MCF 10A (cell line): ENCODE results near the gene KRTAP1-4. TPM values are rescaled to one million over a fixed set of nuclear protein-coding genes. Genes with fewer than 3 reads are reported as not detected.
A peak's percentile ranks its signal among the peaks of the same experiment; 100 is the strongest.
"Not testable (repeated sequence)": the region's sequence is repeated elsewhere in the genome, so short reads cannot be mapped to it uniquely, and the experiment has no call there.

Source experiments
- BruUV-seq: library from RNA; stranded (reverse); fragments of 400-500 nt; replicated peaks from 2 replicates; lab custom pipeline; 2021; lab: Mats Ljungman, UMichigan
- CTCF ChIA-PET: fragments of 300-600 bp; sonication (Branson Sonifier 250); formaldehyde crosslinking; extraction: SDS; loops from one replicate; lab custom pipeline; 2021; ENCODE audit warnings: antibody characterized with exemption, inconsistent platforms; lab: Yijun Ruan, JAX
- POLR2A ChIA-PET: fragments of 300-600, 350-650 bp; sonication (Branson Sonifier 250); formaldehyde crosslinking; extraction: SDS; loops from one replicate; lab custom pipeline; 2020; ENCODE audit warnings: antibody characterized with exemption, inconsistent platforms; lab: Yijun Ruan, JAX
- DNase-seq: peaks from one replicate; pipeline ENCODE4 v3.0.0-alpha.2; 2018; ENCODE audit not compliant: unreplicated experiment
- H3K27ac Mint-ChIP-seq: one replicate; pipeline ENCODE4 v1.8.0; 2022; ENCODE audit warnings: mild to moderate bottlenecking, low read depth, mixed read lengths; ENCODE audit not compliant: unreplicated experiment
- H3K27me3 Mint-ChIP-seq: one replicate; pipeline ENCODE4 v1.8.0; 2022; ENCODE audit warnings: mixed read lengths; ENCODE audit not compliant: insufficient read depth, unreplicated experiment
- H3K36me3 Mint-ChIP-seq: one replicate; pipeline ENCODE4 v1.8.0; 2022; ENCODE audit warnings: mild to moderate bottlenecking, moderate library complexity, mixed read lengths; ENCODE audit not compliant: insufficient read depth, unreplicated experiment
- H3K4me1 Mint-ChIP-seq: one replicate; pipeline ENCODE4 v1.8.0; 2022; ENCODE audit warnings: mixed read lengths; ENCODE audit not compliant: insufficient read depth, unreplicated experiment
- H3K4me3 Mint-ChIP-seq: one replicate; pipeline ENCODE4 v1.8.0; 2022; ENCODE audit warnings: mild to moderate bottlenecking, moderate library complexity, mixed read lengths; ENCODE audit not compliant: unreplicated experiment
- H3K9me3 Mint-ChIP-seq: one replicate; pipeline ENCODE4 v1.8.0; 2022; ENCODE audit warnings: mixed read lengths; ENCODE audit not compliant: unreplicated experiment
- intact Hi-C: fragments of 100-400 bp; cut with micrococcal nuclease; formaldehyde crosslinking; loops from 2 replicates; pipeline ENCODE4 v1.14.1; 2022
- total RNA-seq: library from RNA; stranded (reverse); gene quantifications from 2 replicates; pipeline ENCODE4 v1.2.3, GENCODE V29; 2022
- TF ChIP-seq, protein P1 (sequence below): fragments of 200-600 bp; IDR thresholded peaks from one replicate; pipeline ENCODE4 v1.8.0; 2022; ENCODE audit warnings: antibody characterized with exemption, mild to moderate bottlenecking; ENCODE audit not compliant: unreplicated experiment

Gene KRTAP1-4
- total RNA-seq, 1 experiment from 2014 or later, result not detected

- intact Hi-C loops, result loop anchor here (10.0 kb wide), 1 partner anchor 150 kb away; no protein-coding TSS in a partner anchor
- Mint-ChIP-seq H3K9me3 (no peaks in the 10 kb centered on the region), H3K4me3 (no peak overlapping the region), H3K27me3 (no peaks in the 10 kb centered on the region), H3K36me3 (peaks cover 4% of the 10 kb centered on the region), H3K27ac (no peak overlapping the region), H3K4me1 (peaks cover 26% of the 10 kb centered on the region)
- TF ChIP-seq, protein P1, sequence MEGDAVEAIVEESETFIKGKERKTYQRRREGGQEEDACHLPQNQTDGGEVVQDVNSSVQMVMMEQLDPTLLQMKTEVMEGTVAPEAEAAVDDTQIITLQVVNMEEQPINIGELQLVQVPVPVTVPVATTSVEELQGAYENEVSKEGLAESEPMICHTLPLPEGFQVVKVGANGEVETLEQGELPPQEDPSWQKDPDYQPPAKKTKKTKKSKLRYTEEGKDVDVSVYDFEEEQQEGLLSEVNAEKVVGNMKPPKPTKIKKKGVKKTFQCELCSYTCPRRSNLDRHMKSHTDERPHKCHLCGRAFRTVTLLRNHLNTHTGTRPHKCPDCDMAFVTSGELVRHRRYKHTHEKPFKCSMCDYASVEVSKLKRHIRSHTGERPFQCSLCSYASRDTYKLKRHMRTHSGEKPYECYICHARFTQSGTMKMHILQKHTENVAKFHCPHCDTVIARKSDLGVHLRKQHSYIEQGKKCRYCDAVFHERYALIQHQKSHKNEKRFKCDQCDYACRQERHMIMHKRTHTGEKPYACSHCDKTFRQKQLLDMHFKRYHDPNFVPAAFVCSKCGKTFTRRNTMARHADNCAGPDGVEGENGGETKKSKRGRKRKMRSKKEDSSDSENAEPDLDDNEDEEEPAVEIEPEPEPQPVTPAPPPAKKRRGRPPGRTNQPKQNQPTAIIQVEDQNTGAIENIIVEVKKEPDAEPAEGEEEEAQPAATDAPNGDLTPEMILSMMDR, result no peak
- CTCF ChIA-PET, result no interaction called here
- DNase-seq, result no peak
- BruUV-seq, result no TSS peak
- POLR2A ChIA-PET, result interaction anchor here (0.6 kb wide), 1 partner anchor 293 kb away, joined by 3 read pairs; no protein-coding TSS in a partner anchor
Observed at GRCh38 chr17:41064301-41064700, 34.3 kb upstream of the KRTAP1-4 start.

GRCh38 chr17:41063449-41063848 is 33.5 kb upstream of the KRTAP1-4 start:
- intact Hi-C loops, result loop anchor here (10.0 kb wide), 1 partner anchor 149 kb away; no protein-coding TSS in a partner anchor
- no peaks in the 10 kb centered on the region for H3K9me3 Mint-ChIP-seq
- BruUV-seq, result no TSS peak
- peaks cover 4% of the 10 kb centered on the region for H3K36me3 Mint-ChIP-seq
- no peak overlapping the region for H3K4me3 Mint-ChIP-seq
- no peak overlapping the region for H3K27ac Mint-ChIP-seq
- TF ChIP-seq, protein P1, result no peak
- ChIA-PET CTCF (no interaction called here), POLR2A (interaction anchor here (0.7 kb wide), 1 partner anchor 497 kb away, joined by 5 read pairs; no protein-coding TSS in a partner anchor)
- peaks cover 33% of the 10 kb centered on the region for H3K4me1 Mint-ChIP-seq
- H3K27me3 Mint-ChIP-seq, result no peaks in the 10 kb centered on the region
- no peak for DNase-seq

- TF ChIP-seq, protein P1, result no peak
- no peaks in the 10 kb centered on the region for H3K9me3 Mint-ChIP-seq
- ChIA-PET POLR2A (no interaction called here), CTCF (no interaction called here)
- H3K36me3 Mint-ChIP-seq, result peaks cover 4% of the 10 kb centered on the region
- peaks cover 33% of the 10 kb centered on the region for H3K4me1 Mint-ChIP-seq
- H3K4me3 Mint-ChIP-seq, result no peak overlapping the region
- no peaks in the 10 kb centered on the region for H3K27me3 Mint-ChIP-seq
- no peak overlapping the region for H3K27ac Mint-ChIP-seq
- intact Hi-C loops, result loop anchor here (10.0 kb wide), 1 partner anchor 147 kb away; no protein-coding TSS in a partner anchor
- DNase-seq, result no peak
- no TSS peak for BruUV-seq
Observed at GRCh38 chr17:41061964-41062363, 32.0 kb upstream of the KRTAP1-4 start.

DNA sequence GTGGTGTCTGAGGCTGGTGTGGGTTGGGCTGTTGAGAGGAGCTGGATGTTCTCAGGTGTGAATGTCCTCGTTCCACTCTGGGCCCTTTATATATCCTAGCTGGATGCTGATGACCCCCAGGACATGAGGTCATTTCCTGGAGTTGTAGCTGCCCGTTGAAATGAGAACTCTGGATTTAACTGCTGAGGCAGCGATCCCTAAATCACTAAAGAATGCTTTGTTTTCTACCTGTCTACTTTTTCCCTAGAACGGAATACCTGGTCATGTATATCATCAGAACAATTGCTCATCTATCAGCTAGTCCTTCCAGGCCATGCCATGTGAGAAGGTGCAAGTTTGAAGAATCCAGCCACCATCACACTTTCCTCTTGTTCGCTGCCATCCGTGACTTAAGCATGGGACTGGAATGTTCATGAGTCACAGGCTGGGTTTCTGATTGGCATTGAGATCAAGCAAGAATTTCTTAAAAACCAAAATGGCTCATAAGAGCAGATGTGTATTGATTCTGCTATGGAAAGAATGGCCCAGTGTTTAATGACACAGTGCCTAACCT is 30.1 kb upstream of the KRTAP1-4 start, which contains the start of gene KRTAP2-3:
Gene KRTAP2-3, minus strand, starts transcription at position 63 of the 553 bp plus-strand sequence. CDS start 64 bp downstream, outside the sequence.
- Mint-ChIP-seq H3K36me3 (no peaks in the 10 kb centered on the region), H3K4me1 (peaks cover 25% of the 10 kb centered on the region), H3K9me3 (no peaks in the 10 kb centered on the region), H3K27ac (peak within 1 kb of the TSS; percentile 32), H3K27me3 (no peaks in the 10 kb centered on the region), H3K4me3 (no peak within 1 kb of the TSS)
- no TSS peak for BruUV-seq
- CTCF ChIA-PET, result interaction anchor here (0.6 kb wide), 1 partner anchor 261 kb away, joined by 3 read pairs; no protein-coding TSS in a partner anchor
- TF ChIP-seq, protein P1, result no peak
- peak; percentile 62 for DNase-seq
- intact Hi-C loops, result loop anchor here (10.0 kb wide), 1 partner anchor 145 kb away; no protein-coding TSS in a partner anchor
- POLR2A ChIA-PET, result interaction anchor here (1.5 kb wide), 1 partner anchor 14 kb away, joined by 3 read pairs; no protein-coding TSS in a partner anchor

GRCh38 chr17:41059276-41060051 is 29.5 kb upstream of the KRTAP1-4 start:
- H3K27me3 Mint-ChIP-seq, BruUV-seq, H3K36me3 Mint-ChIP-seq, H3K4me3 Mint-ChIP-seq, H3K9me3 Mint-ChIP-seq: not testable (repeated sequence)
- CTCF ChIA-PET, result interaction anchor here (0.6 to 0.8 kb wide), 3 partner anchors 150 to 569 kb away, joined by 3 read pairs; no protein-coding TSS in a partner anchor
- Mint-ChIP-seq H3K27ac (peak overlapping the region; percentile 21), H3K4me1 (peaks cover 25% of the 10 kb centered on the region)
- intact Hi-C loops, result loop anchor here (10.0 kb wide), 1 partner anchor 145 kb away; no protein-coding TSS in a partner anchor
- DNase-seq, result peak; percentile 51
- POLR2A ChIA-PET, result interaction anchor here (0.7 to 1.5 kb wide), 3 partner anchors 15 to 484 kb away, joined by 3 to 4 read pairs (median 3); no protein-coding TSS in a partner anchor
